AG09319 (cell line): ENCODE measurements around the gene GALNT11.

Source experiments
- DNase-seq: peaks from one replicate; pipeline ENCODE4 v3.0.0-alpha.2; 2010; ENCODE audit warnings: low read depth; ENCODE audit errors: extremely low read depth
- CTCF ChIP-seq: IDR thresholded peaks from 2 replicates; pipeline ENCODE4 v1.5.1; 2011; ENCODE audit warnings: low read depth, mild to moderate bottlenecking, inconsistent platforms, low read length, moderate library complexity

Gene GALNT11

GRCh38 chr7:152128252-152128651 is 102.8 kb downstream of the GALNT11 start:
- TF ChIP-seq CTCF: no peak
- DNase-seq: no peak

GRCh38 chr7:152128741-152129461 is 103.4 kb downstream of the GALNT11 start:
- no peak for TF ChIP-seq CTCF
- DNase-seq: no peak

DNA sequence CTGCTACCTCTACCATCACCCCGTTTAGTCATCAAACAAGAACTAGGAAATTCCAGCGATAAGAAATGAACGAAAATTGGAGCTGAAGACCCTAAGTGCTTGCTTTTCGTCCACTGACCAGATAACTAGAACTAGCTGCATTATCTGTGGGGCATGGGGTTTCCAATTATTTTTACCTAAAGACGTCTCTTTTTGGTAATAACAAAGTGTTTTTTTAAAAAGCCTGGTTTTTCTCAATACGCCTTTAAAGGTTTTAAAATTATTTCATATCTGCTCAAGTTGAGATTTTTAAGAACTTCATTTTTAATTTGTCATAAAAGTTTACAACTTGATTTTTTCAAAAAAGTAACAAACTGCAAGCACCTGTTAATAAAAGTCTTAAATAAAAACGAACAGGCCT is 104.2 kb downstream of the GALNT11 start:
- no peak for DNase-seq
- TF ChIP-seq CTCF: no peak

GRCh38 chr7:152130658-152131590 is 105.5 kb downstream of the GALNT11 start:
- no peak for DNase-seq
- TF ChIP-seq CTCF: no peak

DNA sequence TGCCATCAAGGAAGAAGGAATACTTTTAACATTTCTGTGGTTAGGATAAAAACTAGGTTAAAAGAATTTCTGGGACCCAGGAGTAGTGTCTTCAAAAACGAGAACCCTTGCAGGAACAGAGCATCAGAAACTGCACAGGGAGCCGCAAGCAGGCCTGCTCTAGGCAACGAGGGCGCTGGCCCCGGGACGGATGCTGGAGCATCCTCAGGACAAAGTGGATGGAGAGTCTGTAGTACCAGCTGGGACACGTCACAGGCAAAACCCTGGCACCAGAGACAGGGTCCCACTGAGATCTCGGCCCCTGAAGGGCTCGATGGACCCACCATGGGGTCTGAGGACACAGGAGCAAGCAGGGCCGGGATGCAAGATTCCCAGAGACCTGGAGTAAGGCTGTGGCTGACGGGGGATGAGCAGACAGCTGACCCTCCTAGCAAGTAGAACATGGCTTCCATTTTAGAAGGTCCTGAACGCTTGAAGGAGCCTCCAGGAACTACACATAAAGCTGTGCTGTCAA is 106.6 kb downstream of the GALNT11 start:
- DNase-seq: no peak
- no peak for TF ChIP-seq CTCF

GRCh38 chr7:152132812-152133211 is 107.3 kb downstream of the GALNT11 start:
- no peak for TF ChIP-seq CTCF
- DNase-seq: no peak

GRCh38 chr7:152133804-152134203 is 108.3 kb downstream of the GALNT11 start:
- no peak for DNase-seq
- no peak for TF ChIP-seq CTCF
